ENCODE results near the gene MPC1.

GRCh38 chr6:166348305-166348949, 34.3 kb downstream of the MPC1 start:
- no peak for TF ChIP-seq CTCF (IDR thresholded peaks at IDR 0.05)
- TF ChIP-seq POLR2A (IDR thresholded peaks at IDR 0.05), result no peak
